ENCODE results near the gene CSTF2T.
A peak's percentile ranks its signal among the peaks of the same experiment; 100 is the strongest.

The CSTF2T gene

GRCh38 chr10:51699475-51700227, at the start of gene CSTF2T:
TSS of gene CSTF2T (minus strand) at chr10:51699595. CDS start at chr10:51699549, 46 bp downstream.
- peak; percentile 97 for DNase-seq

- no peak for DNase-seq
These were observed 49.6 kb upstream of the CSTF2T start for GRCh38 chr10:51748959-51749358.

- DNase-seq: no peak
These were observed 47.8 kb upstream of the CSTF2T start for GRCh38 chr10:51747216-51747615.

- no peak for DNase-seq
These were observed 46.0 kb upstream of the CSTF2T start for GRCh38 chr10:51745397-51745796.

GRCh38 chr10:51744235-51745000, 45.0 kb upstream of the CSTF2T start:
- no peak for DNase-seq

- no peak for DNase-seq
These were observed 43.8 kb upstream of the CSTF2T start for GRCh38 chr10:51743146-51743545.

GRCh38 chr10:51733057-51733456, 33.7 kb upstream of the CSTF2T start:
- DNase-seq: no peak

- no peak for DNase-seq
These were observed 30.6 kb upstream of the CSTF2T start for GRCh38 chr10:51729822-51730555.

- DNase-seq: no peak
These were observed 24.6 kb upstream of the CSTF2T start for GRCh38 chr10:51724038-51724437.

GRCh38 chr10:51718804-51719291, 19.5 kb upstream of the CSTF2T start:
- no peak for DNase-seq

GRCh38 chr10:51716981-51717380, 17.6 kb upstream of the CSTF2T start:
- no peak for DNase-seq

GRCh38 chr10:51711519-51711891, 12.1 kb upstream of the CSTF2T start:
- no peak for DNase-seq

- DNase-seq: no peak
These were observed 10.1 kb upstream of the CSTF2T start for GRCh38 chr10:51709324-51709972.

- no peak for DNase-seq
These were observed 9.2 kb upstream of the CSTF2T start for GRCh38 chr10:51708609-51709008.

- DNase-seq: no peak
These were observed 8.5 kb upstream of the CSTF2T start for GRCh38 chr10:51707821-51708424.

- no peak for DNase-seq
These were observed 8.0 kb upstream of the CSTF2T start for GRCh38 chr10:51707392-51707791.

GRCh38 chr10:51706225-51706624, 6.8 kb upstream of the CSTF2T start:
- no peak for DNase-seq

- no peak for DNase-seq
These were observed 6.4 kb upstream of the CSTF2T start for GRCh38 chr10:51705774-51706173.

GRCh38 chr10:51700228-51700817, 928 bp upstream of the CSTF2T start:
- DNase-seq: no peak

- no peak for DNase-seq
These were observed 285 bp downstream of the CSTF2T start for GRCh38 chr10:51699145-51699474.

- DNase-seq: no peak
These were observed 827 bp downstream of the CSTF2T start for GRCh38 chr10:51698473-51699063.

GRCh38 chr10:51696251-51696650, 3.1 kb downstream of the CSTF2T start:
- no peak for DNase-seq
